GM18951 (cell line): ENCODE data around the gene LDLRAD4.

Experiments used
- POLR2A ChIP-seq: IDR thresholded peaks from 4 replicates; pipeline ENCODE4 v1.6.1; 2011; ENCODE audit warnings: mild to moderate bottlenecking; ENCODE audit not compliant: insufficient read length, insufficient read depth; ENCODE audit errors: extremely low read depth
- in situ Hi-C: fragments of 300-500 bp; cut with MboI; formaldehyde crosslinking; loops from one replicate; pipeline ENCODE4 v1.12.0; 2022; ENCODE audit warnings: low sequenced_read_pairs, mixed read lengths, inconsistent platforms; ENCODE audit not compliant: unreplicated experiment

Gene LDLRAD4

GRCh38 chr18:13522256-13522655 lies 303.7 kb downstream of the LDLRAD4 start:
- in situ Hi-C loops: loop anchor here (25.0 kb wide), 1 partner anchor 1115 kb away; no protein-coding TSS in a partner anchor
- TF ChIP-seq POLR2A: no peak

GRCh38 chr18:13522861-13523660 lies 304.5 kb downstream of the LDLRAD4 start:
- TF ChIP-seq POLR2A: no peak
- in situ Hi-C loops: loop anchor here (25.0 kb wide), 1 partner anchor 1114 kb away; no protein-coding TSS in a partner anchor

- in situ Hi-C loops: loop anchor here (25.0 kb wide), 1 partner anchor 1113 kb away; no protein-coding TSS in a partner anchor
Observed at GRCh38 chr18:13524054-13524453, 305.5 kb downstream of the LDLRAD4 start.

GRCh38 chr18:13524811-13525210 lies 306.3 kb downstream of the LDLRAD4 start:
- in situ Hi-C loops: loop anchor here (25.0 kb wide), 1 partner anchor 1112 kb away; no protein-coding TSS in a partner anchor
- no peak for TF ChIP-seq POLR2A

More at GRCh38 chr18:13524054-13524453, 305.5 kb downstream of the LDLRAD4 start:
- no peak for TF ChIP-seq POLR2A

GRCh38 chr18:13525381-13526029 lies 306.9 kb downstream of the LDLRAD4 start:
- TF ChIP-seq POLR2A: no peak
- in situ Hi-C loops: no loop called here

GRCh38 chr18:13526519-13526918 lies 308.0 kb downstream of the LDLRAD4 start:
- in situ Hi-C loops: no loop called here
- TF ChIP-seq POLR2A: no peak

- in situ Hi-C loops: no loop called here
- no peak for TF ChIP-seq POLR2A
Observed at GRCh38 chr18:13527256-13527655, 308.7 kb downstream of the LDLRAD4 start.

GRCh38 chr18:13527730-13528129 lies 309.2 kb downstream of the LDLRAD4 start:
- in situ Hi-C loops: no loop called here
- TF ChIP-seq POLR2A: no peak

- in situ Hi-C loops: no loop called here
- TF ChIP-seq POLR2A: no peak
Observed at GRCh38 chr18:13528739-13529392, 310.3 kb downstream of the LDLRAD4 start.

- no peak for TF ChIP-seq POLR2A
- in situ Hi-C loops: no loop called here
Observed at GRCh38 chr18:13530033-13530878, 311.7 kb downstream of the LDLRAD4 start.

GRCh38 chr18:13530879-13531387 lies 312.4 kb downstream of the LDLRAD4 start:
- TF ChIP-seq POLR2A: no peak
- in situ Hi-C loops: no loop called here

- no peak for TF ChIP-seq POLR2A
- in situ Hi-C loops: no loop called here
Observed at GRCh38 chr18:13531681-13532325, 313.2 kb downstream of the LDLRAD4 start.
